ENCODE data around the gene TEKT5.
"Not testable (repeated sequence)": the region's sequence is repeated elsewhere in the genome, so short reads cannot be mapped to it uniquely, and the experiment has no call there.

TEKT5 gene

GRCh38 chr16:10657925-10658324 lies 36.8 kb downstream of the TEKT5 start:
- no peak for DNase-seq

DNA sequence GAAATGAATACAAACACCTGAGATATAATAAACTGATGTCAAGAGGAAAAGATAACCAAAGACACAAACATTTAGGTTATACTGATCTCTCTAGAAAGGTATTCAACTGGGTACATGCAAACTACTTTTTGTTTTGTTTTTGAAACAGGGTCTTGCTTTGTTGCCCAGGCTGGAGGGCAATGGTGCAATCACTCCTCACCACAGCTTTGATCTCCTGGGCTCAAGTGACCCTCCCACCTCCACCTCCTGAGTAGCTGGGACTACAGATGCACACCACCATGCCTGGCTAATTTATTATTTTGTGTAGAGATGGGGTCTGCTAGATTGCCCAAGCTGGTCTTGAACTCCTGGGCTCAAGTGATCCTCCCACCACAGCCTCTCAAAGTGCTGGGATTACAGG lies 38.1 kb downstream of the TEKT5 start:
- no peak for DNase-seq

- DNase-seq, result no peak
Measured at GRCh38 chr16:10655415-10655977, 39.2 kb downstream of the TEKT5 start.

DNA sequence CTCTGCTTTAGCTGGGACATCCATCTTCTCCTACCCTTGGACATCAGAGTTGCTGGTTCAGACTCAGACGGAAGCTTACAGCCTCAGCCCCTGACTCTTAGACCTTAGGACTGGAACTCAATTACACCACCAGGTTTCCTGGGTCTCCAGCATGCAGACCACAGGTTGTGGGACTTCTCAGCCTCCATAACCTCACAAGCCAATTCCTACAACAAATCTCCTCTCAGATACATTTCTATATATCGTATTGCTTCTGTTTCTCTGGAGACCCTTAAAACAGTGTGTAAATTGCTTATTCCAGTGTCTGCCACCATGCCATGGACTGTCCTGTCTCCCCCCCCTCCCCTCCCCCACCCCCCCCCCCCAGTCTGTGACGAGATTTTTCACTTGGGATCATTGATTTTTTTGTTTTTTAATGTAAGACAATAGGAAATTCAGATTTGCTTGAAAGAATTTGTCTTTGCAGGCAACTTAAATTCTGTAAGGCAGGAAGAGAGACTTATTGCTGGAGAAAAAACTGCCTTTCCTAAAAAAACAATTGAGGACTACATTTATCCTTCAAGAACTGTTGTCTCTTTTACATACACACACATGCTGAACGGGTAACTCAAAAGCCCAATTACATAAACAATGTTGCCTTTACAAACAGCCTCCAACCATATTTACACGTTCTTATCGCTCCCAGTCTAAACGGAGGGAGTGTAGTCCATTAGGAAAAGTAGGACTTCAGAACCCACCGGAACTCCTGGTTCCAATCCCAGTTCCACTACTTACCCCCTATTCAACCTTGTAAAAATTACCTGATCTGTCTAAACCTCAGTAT lies 39.9 kb downstream of the TEKT5 start:
- DNase-seq, result no peak

DNA sequence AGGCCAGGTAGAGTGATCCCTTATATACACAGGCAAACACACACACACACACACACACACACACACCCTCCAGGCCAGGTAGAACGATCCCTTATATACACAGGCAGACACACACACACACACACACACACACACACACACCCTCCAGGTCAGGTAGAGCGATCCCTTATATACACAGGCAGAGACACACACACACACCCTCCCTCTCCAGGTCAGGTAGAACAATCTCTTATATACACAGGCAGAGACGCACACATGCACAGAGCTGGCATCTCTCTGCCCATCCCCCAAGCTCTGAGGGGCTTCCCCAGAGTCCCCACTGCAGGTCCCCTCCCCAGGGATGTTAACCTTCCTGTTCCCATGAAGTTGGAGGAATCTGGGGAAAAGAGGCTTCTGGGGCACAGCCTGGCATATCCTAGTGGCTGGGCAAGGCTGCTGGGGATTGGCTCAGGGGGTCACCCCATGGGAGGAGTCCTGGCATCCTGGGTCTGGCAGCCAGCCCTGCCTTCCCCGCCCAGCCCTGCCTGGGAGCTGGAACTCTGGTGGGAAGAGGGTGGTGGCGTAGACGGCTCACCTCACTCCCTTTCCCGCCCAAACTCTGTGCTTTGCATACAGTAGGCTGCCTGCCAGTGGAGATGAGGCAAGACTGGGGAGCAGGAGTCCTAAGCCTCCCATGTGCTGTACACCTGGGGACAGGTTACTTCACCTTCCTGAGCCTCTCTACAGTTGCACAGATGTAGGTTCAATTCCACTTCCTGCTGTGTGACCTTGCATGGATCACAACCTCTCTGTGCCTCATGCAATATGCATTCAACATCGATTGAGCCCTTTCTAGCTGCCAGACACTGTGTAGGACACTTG lies 41.8 kb downstream of the TEKT5 start:
- DNase-seq, result no peak

DNA sequence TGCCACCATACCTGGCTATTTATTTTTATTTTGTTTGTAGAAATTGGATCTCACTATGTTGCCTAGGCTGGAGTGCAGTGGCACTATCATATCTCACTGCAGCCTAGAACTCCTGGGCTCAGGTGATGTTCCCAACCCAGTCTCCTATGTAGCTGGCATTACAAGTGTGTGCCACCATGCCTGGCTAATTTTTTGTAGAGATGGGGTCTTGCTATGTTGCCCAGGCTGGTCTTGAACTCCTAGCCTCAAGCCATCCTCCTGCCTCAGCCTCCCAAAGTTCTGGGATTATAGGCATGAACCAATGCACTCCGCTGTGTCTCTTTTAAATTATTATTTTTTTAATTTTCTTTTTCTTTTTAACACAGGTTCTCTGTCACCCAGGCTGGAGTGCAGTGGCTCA lies 45.6 kb downstream of the TEKT5 start:
- not testable (repeated sequence) for DNase-seq

- DNase-seq, result no peak
Measured at GRCh38 chr16:10647721-10648296, 46.9 kb downstream of the TEKT5 start.

GRCh38 chr16:10647264-10647720 lies 47.4 kb downstream of the TEKT5 start:
- no peak for DNase-seq

DNA sequence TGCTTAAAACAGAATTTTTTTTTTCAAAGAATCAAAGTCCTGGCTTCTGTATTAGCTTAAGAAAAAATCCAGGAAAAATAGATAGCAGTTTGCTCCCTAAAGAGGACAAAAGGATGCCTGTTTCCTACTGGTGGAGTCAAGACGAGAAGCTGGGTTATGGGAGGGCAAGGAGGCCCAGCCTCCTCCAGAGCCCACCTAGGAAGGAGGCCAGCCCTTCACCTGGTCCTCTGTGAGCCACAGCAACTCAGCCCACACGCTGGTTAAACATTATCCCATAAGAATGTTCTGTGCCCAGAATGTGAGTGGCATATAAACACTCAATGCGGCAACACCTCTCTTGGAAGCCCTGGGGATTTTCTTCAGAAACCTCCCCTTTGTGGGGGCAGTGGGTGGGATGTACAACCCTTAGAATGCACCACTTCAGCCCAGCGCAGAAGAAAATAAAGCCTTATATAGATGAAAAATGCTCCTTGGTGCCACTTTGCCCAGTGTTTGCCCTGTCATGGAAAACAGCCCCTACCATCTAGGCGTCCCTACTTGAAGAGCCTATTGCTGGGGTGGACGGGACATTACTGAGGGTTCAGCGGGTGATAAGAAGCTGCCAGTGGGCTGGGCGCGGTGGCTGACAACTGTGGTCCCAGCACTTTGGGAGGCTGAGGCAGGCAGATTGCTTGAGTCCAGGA lies 48.0 kb downstream of the TEKT5 start:
- no peak for DNase-seq

GRCh38 chr16:10646228-10646580 lies 48.5 kb downstream of the TEKT5 start:
- no peak for DNase-seq

DNA sequence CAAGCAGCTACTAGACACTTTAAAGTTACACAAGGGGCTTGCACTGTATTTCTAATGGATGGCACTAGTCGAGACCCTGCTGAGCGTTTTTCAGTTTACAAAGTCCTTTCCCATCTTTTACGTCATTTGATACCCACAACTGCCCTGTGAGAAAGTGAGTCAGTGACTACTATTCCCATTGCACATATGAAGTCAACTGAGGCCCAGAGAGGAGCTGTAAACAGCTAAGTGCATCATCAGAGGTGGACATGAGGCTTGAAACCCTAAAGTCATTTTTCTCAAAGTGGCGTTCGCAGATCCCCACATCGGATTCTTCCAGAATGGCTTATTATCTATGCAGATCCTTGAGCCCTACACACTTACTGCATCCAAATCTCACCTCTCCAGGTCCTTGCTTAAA lies 50.6 kb downstream of the TEKT5 start:
- DNase-seq, result no peak

GRCh38 chr16:10642964-10643363 lies 51.8 kb downstream of the TEKT5 start:
- DNase-seq, result no peak

DNA sequence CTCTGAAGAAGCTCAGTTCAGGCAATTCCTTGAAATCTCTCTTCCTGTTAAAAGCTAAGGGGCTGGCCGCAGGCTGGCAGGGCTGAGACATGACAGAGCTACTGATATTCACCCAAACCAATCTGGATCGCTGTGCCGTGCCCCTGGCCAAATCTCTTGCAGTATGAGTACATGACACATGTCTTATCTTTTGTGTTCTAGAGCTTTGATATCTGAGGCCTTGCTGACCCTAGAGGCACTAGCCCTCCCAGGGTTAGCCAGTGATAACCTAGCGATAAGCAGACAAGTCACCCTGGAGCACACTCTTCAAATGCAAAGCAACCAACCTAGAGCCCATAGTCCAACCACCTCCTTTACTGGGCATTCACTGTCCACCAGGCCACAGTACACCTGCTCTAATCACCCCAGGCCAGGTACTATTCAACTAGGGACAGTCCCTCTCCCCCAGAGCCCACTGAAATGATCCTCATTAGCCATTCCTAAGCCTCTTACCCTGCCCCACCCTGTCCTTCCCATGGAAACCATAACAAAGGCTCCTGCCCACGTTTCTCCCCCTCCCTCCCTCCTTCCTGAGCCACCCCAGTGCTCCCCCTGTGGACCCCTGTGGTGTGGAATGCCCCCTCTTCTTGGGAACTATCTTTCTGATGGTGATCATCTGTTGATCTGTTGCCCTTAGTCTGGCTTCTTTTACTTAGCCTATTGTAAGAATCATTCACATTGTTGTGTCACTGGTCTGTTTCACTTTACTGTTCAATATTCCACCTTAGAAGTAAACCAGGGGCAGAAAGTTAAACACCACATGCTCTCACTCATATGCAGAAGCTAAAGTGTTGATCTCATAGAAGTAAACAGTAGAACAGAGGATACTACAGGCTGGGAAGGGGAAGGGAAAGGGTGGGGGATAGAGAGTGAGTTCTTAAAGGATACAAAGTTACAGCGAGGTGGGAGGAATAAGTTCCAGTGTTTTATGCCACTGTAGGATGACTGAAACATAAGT lies 52.5 kb downstream of the TEKT5 start:
- no peak for DNase-seq

DNA sequence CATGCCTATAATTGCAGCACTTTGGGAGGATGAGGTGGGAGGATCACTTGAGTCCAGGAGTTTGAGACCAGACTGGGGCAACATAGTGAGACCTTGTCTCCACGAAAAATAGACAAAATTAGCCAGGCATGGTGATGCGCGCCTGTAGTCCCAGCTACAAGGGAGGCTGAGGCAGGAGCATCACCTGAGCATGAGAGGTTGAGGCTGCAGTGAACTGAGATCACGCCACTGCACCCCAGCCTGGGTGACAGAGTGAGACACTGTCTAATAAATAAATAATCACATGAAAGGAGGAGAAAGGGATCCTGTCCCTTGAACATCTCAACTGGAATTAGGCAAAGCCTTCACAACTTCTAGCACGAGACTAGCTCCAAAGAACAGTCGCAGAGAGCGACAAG lies 53.2 kb downstream of the TEKT5 start:
- DNase-seq, result no peak

GRCh38 chr16:10640934-10641333 lies 53.8 kb downstream of the TEKT5 start:
- DNase-seq, result no peak

GRCh38 chr16:10638101-10638500 lies 56.6 kb downstream of the TEKT5 start:
- no peak for DNase-seq

GRCh38 chr16:10637337-10638037 lies 57.2 kb downstream of the TEKT5 start:
- DNase-seq, result no peak

DNA sequence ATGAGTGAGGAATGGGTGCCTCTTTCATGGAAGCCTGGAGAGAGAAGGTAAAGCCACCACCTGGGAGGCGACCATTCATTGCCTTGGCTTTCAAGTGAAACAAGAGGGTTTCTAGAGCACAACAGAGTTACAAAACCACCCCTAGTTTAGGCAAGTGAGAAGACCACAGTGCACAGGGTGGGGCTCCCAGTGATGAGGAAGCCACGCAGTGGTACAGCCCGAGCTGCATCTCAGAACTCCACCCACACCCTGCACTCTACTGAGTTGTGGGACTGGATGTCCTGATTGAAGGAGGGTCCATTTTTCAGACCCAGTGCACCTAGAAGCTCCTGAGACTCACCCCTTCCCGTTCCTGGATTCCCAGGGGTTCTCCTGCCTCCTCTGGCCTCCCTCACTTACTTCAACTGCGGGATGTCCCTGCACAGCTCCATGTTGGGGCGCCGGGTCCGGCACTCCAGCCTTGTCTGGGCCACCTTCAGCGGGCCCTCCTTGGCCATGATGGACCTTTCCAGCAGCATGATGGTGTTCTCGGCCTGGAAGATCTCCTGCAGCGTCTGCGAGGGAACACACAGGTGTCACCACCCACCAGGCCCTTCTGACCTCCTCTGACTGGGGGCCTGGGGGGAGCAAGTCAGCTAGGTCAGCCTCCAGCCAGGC lies 59.2 kb downstream of the TEKT5 start:
- no peak for DNase-seq

DNA sequence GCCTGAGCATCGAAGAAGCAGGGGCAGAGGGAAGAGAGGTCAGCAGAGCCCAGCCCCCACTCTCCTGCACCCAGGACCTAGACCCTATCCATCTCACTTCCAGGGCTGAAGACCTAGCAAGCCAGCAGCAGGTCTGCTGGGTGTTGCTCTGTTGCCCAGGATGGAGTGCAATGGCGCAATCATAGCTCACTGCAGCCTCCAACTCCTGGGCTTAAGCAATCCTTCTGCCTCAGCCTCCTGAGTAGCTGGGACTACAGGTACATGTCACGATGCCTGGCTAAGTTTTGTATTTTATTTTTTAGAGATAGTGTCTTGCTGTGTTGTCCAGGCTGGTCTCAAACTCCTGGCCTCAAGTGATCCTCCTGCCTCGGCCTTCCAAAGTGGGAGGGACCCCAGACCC lies 61.3 kb downstream of the TEKT5 start:
- DNase-seq, result not testable (repeated sequence)

DNA sequence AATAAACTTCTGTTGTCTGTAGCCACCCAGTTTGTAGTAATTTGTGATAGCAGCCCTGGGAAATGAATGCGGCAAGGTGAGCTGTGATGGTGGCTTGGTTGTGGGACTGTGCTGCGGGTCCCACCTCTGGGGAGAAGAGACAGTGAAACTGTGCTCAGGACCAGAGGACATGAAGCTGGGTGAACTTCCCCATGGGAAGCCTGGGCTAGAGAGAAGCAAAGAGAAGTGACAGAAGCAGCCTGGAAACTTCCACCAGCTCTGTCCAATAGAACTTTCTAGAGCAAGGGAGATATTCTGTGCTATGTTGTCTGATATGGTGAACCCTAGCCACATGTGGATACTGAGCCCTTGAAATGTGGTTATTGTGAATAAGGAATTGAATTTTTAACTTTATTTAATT lies 62.8 kb downstream of the TEKT5 start:
- no peak for DNase-seq

Measured in activated CD4-positive, alpha-beta T cell treated with anti-CD3 and anti-CD28 coated beads, Interleukin-2, amount 50 U/mL, for 1 hour (primary cell).